Neuron (in vitro differentiated cells): ENCODE results near the gene DUSP28.
"Not testable (repeated sequence)": the region's sequence is repeated elsewhere in the genome, so short reads cannot be mapped to it uniquely, and the experiment has no call there.

Experiments
- H2AFZ ChIP-seq: one replicate; pipeline ENCODE4 v1.6.1; 2013; ENCODE audit warnings: low read depth, mild to moderate bottlenecking, inconsistent platforms, low read length, moderate library complexity
- H3K27me3 ChIP-seq: one replicate; pipeline ENCODE4 v1.6.1; 2013; ENCODE audit warnings: low read length; ENCODE audit not compliant: insufficient read depth
- H3K36me3 ChIP-seq: one replicate; pipeline ENCODE4 v1.6.1; 2013; ENCODE audit warnings: low read length; ENCODE audit not compliant: insufficient read depth
- H3K4me1 ChIP-seq: one replicate; pipeline ENCODE4 v1.6.1; 2013; ENCODE audit warnings: low read length; ENCODE audit not compliant: insufficient read depth
- H3K4me3 ChIP-seq: 2 replicates; pipeline ENCODE4 v1.5.1; 2013; ENCODE audit warnings: mild to moderate bottlenecking, low read length, moderate library complexity
- H3K9me3 ChIP-seq: one replicate; pipeline ENCODE4 v1.6.1; 2013; ENCODE audit warnings: low read length

Gene DUSP28

DNA sequence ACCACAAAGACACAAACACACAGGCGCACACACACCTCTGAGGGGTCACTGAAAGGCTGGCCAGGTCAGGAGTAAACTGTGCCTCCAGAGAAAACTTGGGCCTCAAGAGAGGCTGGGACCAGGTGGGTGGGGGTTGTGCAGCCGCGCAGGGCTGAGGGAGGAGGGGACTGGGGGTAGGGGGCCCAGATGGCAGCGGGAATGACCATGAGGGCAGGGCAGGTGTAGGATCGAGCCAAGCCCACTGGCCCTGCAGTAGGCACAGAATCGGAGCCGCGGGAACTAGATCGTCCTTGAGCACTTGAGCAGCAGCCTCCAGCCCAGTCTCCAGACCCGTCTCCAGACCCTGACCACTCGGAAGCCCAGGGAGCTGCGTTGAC, 39.2 kb upstream of the DUSP28 start:
- peaks cover 36% of the 10 kb centered on the region for H3K36me3 ChIP-seq
- H3K4me3 ChIP-seq = no peak overlapping the region
- peaks cover 39% of the 10 kb centered on the region for H3K9me3 ChIP-seq

DNA sequence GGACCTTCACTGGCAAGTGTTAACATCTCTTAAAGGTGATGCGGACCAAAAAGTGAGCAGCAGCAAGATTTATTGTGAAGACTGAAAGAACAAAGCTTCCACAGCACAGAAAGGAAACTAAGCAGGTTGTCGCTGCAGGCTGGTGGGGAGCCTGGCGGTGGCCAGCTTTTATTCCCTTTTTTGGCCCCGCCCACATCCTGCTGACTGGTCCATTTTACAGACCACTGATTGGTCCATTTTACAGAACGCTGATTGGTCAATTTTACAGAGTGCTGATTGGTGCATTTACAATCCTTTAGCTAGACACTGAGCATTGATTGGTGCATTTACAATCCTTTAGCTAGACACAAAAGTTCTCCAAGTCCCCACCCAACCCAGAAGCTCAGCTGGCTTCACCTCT, 38.3 kb upstream of the DUSP28 start:
- H3K27me3 ChIP-seq, H3K4me3 ChIP-seq, H3K4me1 ChIP-seq, H2AFZ ChIP-seq: not testable (repeated sequence)
- Histone ChIP-seq H3K9me3 (peaks cover 46% of the 10 kb centered on the region), H3K36me3 (peaks cover 45% of the 10 kb centered on the region)

More for the DNA sequence above, 39.2 kb upstream of the DUSP28 start:
- Histone ChIP-seq H3K4me1 (no peaks in the 10 kb centered on the region), H3K27me3 (no peaks in the 10 kb centered on the region), H2AFZ (no peak overlapping the region)

DNA sequence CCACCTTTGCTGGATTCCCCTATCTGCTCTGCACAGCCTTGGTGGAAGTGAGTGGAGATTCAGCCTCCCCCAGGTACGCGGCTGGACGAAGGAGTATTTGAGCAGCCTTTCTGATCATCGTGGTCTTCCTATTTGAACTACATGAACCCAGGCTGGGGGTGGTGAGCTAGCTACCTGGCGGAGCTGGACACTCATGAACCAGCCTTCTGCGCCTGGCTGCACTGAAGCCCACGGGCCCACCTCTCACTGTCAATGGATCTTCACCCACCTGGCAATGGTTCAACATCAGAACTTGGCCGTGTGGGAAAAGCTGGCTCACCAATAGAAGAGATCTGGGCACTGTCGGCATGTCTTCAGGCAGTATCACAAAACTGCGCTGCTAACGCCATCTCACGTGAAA, 37.8 kb upstream of the DUSP28 start:
- Histone ChIP-seq H3K27me3 (no peaks in the 10 kb centered on the region), H3K4me1 (no peaks in the 10 kb centered on the region), H3K36me3 (peaks cover 45% of the 10 kb centered on the region), H3K4me3 (no peak overlapping the region), H2AFZ (no peak overlapping the region), H3K9me3 (peaks cover 49% of the 10 kb centered on the region)

DNA sequence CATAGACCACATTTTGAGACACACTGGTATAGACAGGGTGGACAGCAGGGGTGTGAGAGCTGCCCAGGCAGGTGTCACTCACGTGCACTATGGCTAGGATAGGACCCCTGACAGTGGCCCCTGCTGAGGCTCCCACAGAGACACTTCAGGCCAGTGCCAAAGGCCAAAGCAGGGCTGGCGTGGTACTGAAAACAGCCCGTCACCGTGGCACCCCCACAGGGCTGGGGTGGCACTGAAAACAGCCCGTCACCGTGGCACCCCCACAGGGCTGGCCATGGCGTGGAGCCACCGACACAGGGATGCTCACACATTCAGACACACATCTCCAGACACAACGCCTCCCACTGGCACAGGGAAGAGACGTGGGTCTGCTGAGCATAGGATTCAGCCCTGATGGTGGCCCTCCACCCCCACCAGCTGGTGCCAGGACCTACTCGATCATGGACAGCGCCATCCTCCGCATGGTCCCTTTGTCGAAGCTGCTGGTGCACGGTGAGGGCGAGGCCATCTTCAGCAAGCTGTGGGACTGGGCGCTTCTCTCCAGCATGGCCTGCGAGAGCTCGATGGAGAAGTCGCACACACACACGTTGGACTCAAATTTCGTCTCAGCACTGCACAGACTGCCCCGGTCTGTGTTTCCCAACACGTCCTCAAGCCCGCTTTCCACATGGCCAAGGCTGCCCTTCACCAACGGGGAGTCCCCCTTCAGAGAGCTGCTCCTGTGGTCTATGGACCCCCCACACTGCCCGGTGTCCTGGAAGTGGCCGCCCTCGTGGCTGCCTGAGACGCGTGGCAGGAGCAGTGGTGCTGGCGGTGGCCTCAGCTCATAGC, 36.5 kb upstream of the DUSP28 start:
- Histone ChIP-seq H3K4me3 (no peak overlapping the region), H3K27me3 (no peaks in the 10 kb centered on the region), H2AFZ (no peak overlapping the region), H3K4me1 (no peaks in the 10 kb centered on the region), H3K36me3 (peaks cover 46% of the 10 kb centered on the region), H3K9me3 (peaks cover 49% of the 10 kb centered on the region)

DNA sequence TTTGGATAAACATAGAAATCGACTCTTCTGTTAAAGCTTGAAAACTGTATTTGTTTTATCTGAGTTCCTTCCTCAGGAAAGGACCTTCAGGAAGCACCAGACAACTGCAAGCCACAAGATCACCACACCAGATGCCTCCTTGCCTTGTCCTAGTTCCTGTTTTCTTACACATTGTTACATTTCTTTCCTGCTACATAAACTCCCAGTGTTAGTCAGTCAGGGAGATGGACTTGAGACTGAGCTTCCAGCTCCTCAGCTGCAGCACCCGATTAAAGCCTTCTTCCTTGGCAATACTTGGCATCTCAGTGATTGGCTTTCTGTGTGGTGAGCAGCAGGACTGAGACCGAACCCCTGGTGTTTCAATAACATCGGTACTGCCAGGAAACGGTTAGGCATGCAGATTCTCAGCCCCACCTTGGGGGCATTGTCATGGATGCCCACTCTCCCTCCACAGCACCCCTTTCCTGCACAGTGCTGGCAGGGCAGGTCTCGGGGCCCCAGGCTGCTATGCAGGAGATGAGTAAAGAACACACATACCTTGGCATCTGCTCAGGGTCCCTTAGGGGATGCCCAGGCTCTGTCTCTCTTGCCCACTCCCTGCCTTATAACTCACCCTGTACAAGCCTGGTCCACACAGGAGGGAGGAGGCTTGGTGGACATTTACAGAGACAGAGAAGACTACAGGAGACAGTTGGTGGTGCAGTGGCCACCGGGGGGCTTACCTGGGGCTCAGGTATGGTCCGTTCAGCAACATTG, 35.0 kb upstream of the DUSP28 start:
- Histone ChIP-seq H3K9me3 (peaks cover 62% of the 10 kb centered on the region), H3K27me3 (no peaks in the 10 kb centered on the region), H2AFZ (no peak overlapping the region), H3K36me3 (peaks cover 56% of the 10 kb centered on the region), H3K4me3 (no peak overlapping the region), H3K4me1 (no peaks in the 10 kb centered on the region)

DNA sequence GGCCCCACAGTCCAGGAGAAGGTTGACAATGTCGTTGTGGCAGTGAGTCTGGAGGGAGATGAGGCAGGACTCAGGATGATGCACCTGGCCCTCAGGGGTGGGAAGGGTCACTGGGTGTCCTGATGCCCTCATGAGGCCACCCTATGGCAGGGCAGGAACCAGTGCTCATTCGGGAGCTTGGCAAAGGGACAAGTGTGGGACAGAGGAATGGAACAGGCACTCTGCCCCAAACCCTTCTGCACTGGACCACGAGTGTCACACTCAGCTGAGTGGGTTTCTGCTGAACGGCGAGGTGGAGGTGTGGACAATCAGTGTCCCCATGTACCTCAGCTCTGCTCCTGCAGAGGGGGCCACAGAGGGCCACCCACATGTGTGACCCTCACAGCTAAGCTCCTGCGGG, 34.4 kb upstream of the DUSP28 start:
- Histone ChIP-seq H3K36me3 (peaks cover 57% of the 10 kb centered on the region), H2AFZ (no peak overlapping the region), H3K27me3 (no peaks in the 10 kb centered on the region), H3K9me3 (peaks cover 64% of the 10 kb centered on the region), H3K4me3 (no peak overlapping the region), H3K4me1 (no peaks in the 10 kb centered on the region)

DNA sequence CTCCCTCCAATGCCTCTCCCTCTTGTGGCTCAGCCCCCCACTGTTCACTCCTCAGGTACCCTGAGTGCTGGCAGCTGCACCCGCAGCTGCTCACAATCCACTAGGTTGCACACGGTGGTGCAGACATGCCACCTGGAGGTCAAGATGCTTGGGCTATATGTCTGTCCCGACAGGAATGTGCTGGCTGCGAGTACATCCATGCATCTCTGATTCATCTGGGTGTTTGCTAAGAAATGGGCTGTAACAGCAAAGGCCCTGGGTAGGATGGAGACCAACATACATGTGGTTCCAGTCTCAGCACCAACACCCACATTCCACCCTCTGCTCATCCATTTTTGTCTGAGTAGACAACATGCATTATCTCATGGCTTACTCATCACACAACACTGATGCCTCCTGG, 33.6 kb upstream of the DUSP28 start:
- Histone ChIP-seq H3K4me3 (no peak overlapping the region), H3K4me1 (no peaks in the 10 kb centered on the region), H3K27me3 (no peaks in the 10 kb centered on the region), H3K36me3 (peaks cover 59% of the 10 kb centered on the region), H2AFZ (no peak overlapping the region), H3K9me3 (peaks cover 67% of the 10 kb centered on the region)

DNA sequence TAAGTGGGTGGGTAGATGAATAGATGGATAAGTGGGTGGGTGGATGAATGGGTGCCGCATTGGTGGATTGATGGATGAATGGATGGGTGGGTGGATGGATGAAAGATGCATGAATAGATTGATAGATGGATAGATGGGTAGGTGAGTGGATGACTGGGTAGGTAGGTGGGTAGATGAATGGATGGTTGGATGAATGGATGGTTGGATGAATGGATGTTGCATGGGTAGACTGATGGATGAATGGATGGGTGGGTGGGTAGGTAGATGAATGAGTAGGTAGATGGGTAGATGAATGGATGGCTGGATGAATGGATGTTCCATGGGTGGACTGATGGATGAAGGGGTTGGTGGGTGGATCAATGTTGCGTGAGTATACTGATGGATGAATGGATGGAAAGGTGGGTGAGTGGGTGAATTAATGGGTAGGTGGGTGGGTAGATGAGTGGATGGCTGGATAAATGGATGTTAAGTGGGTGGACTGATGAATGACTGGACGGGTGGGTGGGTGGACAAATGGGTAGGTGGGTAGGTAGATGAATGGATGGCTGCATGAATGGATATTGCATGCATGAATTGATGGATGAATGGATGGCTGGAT, 32.9 kb upstream of the DUSP28 start:
- no peaks in the 10 kb centered on the region for H3K4me1 ChIP-seq
- peaks cover 65% of the 10 kb centered on the region for H3K9me3 ChIP-seq
- no peak overlapping the region for H3K4me3 ChIP-seq
- peaks cover 57% of the 10 kb centered on the region for H3K36me3 ChIP-seq
- no peak overlapping the region for H2AFZ ChIP-seq
- H3K27me3 ChIP-seq = no peaks in the 10 kb centered on the region

DNA sequence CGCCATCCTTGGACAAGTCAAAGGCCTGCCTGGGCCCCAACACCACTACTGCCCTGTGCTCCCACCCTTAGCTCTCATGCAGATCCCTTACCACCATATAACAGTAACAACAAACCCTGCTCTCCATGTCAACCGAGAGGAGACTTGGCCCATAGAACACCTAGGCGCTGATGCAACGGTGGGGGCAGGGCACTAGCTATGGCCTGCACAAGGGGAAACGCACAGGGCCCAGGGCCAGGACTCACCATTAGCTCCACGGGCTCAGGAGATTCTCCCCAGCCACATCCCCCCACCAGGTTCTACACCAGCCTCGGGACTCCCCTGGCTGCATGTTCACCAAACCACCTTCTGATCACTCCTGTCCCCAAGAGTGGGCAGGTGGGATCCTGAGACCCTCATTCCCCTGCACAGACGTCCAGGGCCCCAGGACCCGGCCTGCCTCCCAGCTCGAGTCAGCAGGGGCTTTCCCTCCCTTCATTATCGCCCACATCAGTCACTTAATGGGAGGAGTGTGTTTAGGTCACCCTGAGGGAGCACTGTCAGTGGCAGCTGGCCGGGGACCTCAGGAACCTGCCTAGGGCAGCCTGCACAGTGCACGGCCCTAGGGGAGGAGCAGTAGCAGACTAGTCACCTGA, 31.6 kb upstream of the DUSP28 start:
- Histone ChIP-seq H2AFZ (no peak overlapping the region), H3K27me3 (no peaks in the 10 kb centered on the region), H3K36me3 (peaks cover 46% of the 10 kb centered on the region), H3K4me1 (no peaks in the 10 kb centered on the region), H3K9me3 (peaks cover 56% of the 10 kb centered on the region), H3K4me3 (no peak overlapping the region)

DNA sequence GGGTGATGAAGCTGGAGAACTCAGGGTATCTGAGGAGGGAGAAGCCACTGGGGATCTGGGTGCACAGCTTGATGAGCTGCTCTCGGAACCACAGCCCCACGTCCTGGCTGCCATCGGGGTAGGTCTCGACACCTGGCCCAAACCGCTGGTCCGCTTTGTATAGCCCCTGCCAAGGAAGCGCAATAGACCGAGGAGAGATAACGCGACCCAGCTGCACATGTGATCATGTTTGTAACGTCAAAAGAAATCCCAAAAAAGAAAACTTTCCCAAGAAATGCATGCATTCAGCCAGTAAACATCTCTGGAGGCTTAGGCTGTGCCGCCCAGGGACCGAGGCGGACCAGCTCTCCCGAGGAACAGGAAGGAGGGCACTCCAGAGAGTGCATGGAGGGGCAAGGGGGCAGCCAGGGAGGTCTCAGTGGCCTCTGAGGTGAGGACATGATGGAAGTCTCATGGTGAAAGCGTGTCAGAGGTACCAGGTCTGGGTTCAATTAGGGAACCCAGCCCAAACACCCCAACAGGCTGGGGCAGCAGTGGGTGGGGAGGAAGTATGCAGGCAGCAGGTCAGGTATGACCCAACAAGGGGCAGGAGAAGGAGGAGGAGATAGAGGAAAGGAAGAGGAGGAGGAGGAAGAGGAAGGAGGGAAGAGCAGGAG, 30.7 kb upstream of the DUSP28 start:
- Histone ChIP-seq H2AFZ (no peak overlapping the region), H3K36me3 (peaks cover 38% of the 10 kb centered on the region), H3K27me3 (no peaks in the 10 kb centered on the region), H3K9me3 (peaks cover 50% of the 10 kb centered on the region), H3K4me3 (no peak overlapping the region), H3K4me1 (no peaks in the 10 kb centered on the region)

DNA sequence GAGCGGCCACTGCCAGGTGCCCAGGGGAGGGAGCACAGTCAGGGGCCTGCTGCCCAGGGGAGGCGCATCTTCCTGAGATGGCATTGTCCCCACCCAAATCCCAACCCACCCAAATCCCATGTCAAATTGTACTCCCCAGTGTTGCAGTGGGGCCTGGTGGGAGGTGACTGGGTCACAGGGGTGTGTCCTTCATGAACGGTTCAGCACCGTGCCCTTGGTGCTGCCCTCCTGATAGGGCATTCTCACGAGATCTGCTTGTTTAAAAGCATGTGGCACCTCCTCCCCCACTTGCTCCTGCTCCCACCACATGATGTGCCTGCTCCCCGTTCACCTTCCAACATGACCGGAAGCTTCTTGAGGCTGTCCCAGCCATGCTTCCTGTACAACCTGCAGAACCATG, 30.0 kb upstream of the DUSP28 start:
- Histone ChIP-seq H3K9me3 (peaks cover 46% of the 10 kb centered on the region), H3K4me1 (no peaks in the 10 kb centered on the region), H3K4me3 (no peak overlapping the region), H3K27me3 (no peaks in the 10 kb centered on the region), H3K36me3 (peaks cover 33% of the 10 kb centered on the region), H2AFZ (no peak overlapping the region)

DNA sequence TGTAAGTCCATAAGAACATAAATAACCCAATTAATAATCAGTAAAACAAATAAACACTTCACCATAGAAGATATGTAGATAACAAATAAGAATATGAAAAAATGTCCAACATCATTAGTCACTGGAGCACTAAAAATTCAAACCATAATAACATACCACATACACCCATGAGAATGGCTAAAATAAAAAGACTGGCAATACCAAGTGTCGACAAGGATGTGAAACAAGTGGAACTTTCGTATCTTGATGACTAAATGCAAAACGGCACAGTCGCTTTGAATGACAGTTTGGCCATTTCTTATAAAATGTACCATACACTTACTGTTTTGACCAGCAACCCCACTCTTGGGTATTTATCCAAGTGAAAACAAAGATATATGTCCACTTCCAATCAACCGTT, 29.1 kb upstream of the DUSP28 start:
- Histone ChIP-seq H3K27me3 (no peaks in the 10 kb centered on the region), H3K4me1 (no peaks in the 10 kb centered on the region), H3K4me3 (no peak overlapping the region), H2AFZ (no peak overlapping the region), H3K36me3 (peaks cover 25% of the 10 kb centered on the region), H3K9me3 (peaks cover 38% of the 10 kb centered on the region)
